Activated CD4-positive, alpha-beta T cell treated with anti-CD3 and anti-CD28 coated beads, Interleukin-2, Interleukin-6, amounts not matched to agents 100 ng/mL and 50 ng/mL, durations not matched to agents 16 hours and 8 hours (primary cell): ENCODE results near the gene SIMC1.

Experiments
- DNase-seq: peaks from one replicate; pipeline ENCODE4 v3.0.0-alpha.2; 2020

SIMC1 gene

GRCh38 chr5:176389135-176390123 is 151.2 kb downstream of the SIMC1 start:
- DNase-seq: no peak

- no peak for DNase-seq
These were observed 153.3 kb downstream of the SIMC1 start for GRCh38 chr5:176391479-176391878.

GRCh38 chr5:176391999-176392398 is 153.8 kb downstream of the SIMC1 start:
- DNase-seq: no peak

GRCh38 chr5:176392526-176392925 is 154.3 kb downstream of the SIMC1 start:
- no peak for DNase-seq

- no peak for DNase-seq
These were observed 155.9 kb downstream of the SIMC1 start for GRCh38 chr5:176394096-176394495.

- no peak for DNase-seq
These were observed 156.9 kb downstream of the SIMC1 start for GRCh38 chr5:176394881-176395675.
